GM18868 (cell line): ENCODE data around the gene SBNO2.
"Not testable (repeated sequence)": the region's sequence is repeated elsewhere in the genome, so short reads cannot be mapped to it uniquely, and the experiment has no call there.

Experiments
- ATAC-seq: cut with Tn5 transposase; IDR thresholded peaks from one replicate; pipeline ENCODE4 v1.9.1; 2021; ENCODE audit warnings: mild to moderate bottlenecking, moderate library complexity; ENCODE audit not compliant: unreplicated experiment

Gene SBNO2

GRCh38 chr19:1139126-1139525 is 34.9 kb downstream of the SBNO2 start:
- no peak for ATAC-seq

- ATAC-seq, result no peak
Measured at GRCh38 chr19:1138121-1138520, 35.9 kb downstream of the SBNO2 start.

GRCh38 chr19:1136621-1137317 is 37.3 kb downstream of the SBNO2 start:
- no peak for ATAC-seq

DNA sequence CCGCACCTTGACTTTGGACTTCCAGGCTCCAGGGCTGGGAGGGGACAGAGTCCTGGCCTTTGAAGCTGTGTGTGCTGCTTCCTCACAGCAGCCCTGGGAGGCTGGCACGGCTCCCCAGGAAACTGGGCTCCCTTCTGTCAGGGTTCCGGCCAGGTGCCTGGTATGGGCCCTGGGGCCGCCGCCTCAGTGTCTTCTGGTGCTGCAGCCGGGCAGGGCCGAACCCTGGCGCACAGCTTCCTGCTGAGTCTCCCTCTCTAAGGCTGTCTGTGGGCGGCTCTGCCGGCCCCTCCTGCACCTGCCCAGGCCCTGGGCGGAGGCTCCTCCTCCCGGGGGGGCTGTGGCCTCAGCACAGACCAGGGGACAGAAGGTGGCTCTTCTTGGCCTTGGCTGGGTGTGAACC is 37.9 kb downstream of the SBNO2 start:
- no peak for ATAC-seq

GRCh38 chr19:1135454-1135853 is 38.6 kb downstream of the SBNO2 start:
- no peak for ATAC-seq

DNA sequence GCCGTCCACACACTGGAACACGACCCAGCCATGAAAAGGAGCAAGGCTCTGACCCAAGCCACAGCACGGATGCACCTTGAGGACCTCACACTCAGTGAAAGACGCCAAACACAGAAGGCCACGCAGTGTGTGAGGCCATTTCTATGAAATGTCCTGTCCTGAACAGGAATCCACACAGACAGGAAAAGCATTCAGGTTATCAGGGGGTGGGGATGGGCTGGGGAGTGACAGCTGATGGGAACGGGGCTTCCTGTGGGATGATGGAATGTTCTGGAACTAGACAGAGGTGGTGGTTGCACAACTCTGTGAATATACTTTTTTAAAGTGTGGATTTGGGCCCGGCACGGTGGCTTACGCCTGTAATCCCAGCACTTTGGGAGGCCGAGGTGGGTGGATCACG is 39.6 kb downstream of the SBNO2 start:
- no peak for ATAC-seq

DNA sequence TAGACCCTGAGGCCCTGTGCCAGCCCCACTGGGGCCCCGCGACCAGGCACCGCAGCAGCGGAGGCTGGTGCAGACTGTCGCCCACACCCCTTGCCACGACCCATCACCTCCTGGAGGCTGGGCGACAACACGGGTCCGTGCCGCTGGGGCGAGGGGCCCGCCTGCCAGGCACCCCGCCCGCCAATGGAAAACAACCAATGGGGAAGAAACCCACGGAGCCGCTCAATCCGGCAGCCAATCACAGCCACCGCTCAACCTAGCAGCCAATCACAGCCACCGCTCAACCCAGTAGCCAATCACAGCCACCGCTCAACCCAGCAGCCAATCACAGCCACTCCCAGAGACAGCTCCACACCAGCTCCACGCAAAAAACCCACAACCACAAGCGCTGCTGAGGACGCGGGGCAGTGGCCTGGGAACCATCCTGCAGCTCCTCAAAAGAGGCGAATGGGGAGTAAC is 40.6 kb downstream of the SBNO2 start:
- no peak for ATAC-seq

DNA sequence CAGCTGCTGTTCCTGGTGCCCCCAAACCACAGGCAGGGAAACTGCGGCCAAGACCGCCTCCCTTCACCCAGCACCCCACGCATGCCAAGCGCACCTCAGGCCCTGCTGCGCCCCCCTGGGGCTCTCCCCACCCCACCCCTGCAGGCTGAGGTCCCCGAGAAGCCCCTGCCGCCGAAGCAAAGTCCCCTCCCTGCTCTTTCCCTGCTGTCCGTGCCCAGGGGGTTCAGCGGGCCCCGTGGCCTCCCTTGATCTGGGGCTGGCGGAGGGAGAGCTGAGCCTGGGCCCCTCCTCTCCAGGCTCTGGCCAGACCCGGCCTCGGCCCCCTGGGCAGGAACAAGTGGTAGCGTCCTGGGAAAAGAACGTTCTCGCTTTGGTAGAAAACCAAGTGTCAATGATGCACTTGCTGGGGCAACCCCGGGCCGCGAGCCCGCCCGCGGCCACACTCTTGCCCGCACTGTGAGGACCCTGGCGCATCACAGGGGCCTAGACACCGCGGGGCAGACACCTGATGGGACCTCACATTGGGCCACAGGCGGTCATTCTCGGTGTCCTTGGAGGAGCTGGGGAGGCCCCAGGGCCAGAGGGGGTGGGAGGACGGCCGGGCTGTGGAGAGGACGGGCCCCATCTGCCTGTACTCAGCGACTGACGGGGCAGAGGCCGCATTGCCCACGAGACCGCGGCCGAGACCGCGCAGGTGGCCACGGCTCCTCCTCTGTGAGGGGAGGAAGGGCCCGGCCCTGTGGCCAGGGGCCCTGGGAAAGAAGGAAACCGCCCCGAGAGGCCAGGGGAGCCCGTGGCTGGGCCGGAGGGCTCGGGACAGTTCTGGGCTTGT is 41.3 kb downstream of the SBNO2 start:
- ATAC-seq, result peak; percentile 9

- peak; percentile 55 for ATAC-seq
Measured at GRCh38 chr19:1131718-1132551, 42.1 kb downstream of the SBNO2 start.

DNA sequence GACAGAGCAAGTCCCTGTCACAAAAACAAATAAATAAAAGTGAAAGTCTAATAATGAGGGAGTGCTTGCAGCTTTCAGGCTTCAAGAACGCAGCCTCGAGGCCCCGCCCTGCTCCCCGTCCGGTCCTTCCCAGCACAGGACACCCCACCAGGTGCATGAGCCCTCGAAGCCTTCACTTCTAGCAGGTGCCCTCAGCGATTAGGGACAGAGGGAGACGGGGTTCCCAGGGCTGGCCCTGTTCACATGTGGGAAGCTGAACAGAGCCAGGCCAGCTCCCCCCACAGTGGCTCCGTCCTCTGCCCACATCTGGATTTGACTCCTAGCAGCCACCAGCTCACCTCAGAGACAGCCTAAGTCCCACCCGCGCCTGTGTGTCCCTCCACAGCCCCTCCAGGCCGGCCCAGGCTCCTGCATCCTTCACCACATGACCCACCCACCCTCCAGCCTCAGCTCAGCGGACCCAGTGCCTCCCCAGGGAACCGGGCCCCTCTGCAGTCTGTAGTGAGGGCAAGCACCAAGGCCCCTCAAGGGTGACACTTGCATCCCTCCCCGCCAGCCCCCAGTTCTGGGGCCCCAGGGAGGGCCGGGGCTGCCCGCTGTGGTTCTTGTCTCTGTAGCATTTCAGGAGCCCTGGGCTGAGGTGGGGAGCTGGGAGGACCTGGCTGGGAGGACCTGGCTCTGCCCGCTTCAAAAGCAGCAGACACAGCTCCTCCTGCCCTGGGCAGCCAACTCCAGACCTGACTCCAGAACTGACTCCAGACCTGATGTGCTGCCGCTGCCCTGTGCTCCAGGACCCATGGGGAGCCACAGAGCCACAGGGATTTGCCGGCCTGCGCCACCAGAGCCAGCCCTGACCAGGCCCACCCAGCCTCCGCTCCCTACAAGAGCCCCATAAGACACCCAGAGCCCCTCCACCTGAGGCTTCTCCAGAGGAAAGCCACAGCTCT is 43.0 kb downstream of the SBNO2 start:
- no peak for ATAC-seq

DNA sequence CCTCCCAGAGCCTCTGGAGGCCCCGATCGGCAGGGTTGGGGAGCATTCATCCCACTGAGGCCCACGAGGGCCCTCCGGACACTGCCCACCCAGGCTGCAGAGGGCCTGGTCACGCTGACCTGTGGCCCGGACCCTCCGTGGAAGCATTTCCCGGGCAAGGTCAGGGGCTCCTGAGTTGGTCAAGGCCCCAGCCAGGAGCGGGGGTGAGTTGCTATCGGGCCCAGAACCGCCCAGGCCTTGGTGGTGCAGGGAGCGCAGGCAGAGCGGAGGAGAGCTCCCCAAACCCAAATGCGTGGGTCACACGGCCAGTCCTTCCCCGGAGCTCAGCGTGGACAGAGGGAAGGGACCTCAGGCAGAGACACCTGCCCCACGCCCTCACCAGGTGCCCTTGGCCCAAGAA is 44.5 kb downstream of the SBNO2 start:
- ATAC-seq, result no peak

GRCh38 chr19:1129084-1129483 is 45.0 kb downstream of the SBNO2 start:
- not testable (repeated sequence) for ATAC-seq

DNA sequence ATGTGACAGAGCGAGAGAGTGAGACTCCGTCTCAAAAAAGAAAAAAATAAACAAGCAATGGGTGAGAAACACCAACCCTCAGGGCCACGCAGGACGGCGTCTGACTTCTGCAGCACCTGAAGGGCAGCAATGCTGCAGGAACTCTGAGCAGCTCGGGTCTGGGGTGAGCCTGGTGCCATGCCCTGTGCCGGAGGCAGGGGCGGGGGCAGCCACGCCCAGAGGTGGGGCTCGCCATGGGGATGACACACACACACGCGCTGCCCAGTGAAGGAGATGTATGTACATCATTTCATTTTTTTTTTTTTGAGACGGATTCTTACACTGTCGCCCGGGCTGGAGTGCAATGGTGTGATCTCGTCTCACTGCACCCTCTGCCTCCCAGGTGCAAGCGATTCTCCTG is 46.0 kb downstream of the SBNO2 start:
- no peak for ATAC-seq

- ATAC-seq, result no peak
Measured at GRCh38 chr19:1126984-1127760, 46.9 kb downstream of the SBNO2 start.

- no peak for ATAC-seq
Measured at GRCh38 chr19:1125601-1126467, 48.2 kb downstream of the SBNO2 start.

- ATAC-seq, result no peak
Measured at GRCh38 chr19:1123885-1124677, 50.0 kb downstream of the SBNO2 start.

DNA sequence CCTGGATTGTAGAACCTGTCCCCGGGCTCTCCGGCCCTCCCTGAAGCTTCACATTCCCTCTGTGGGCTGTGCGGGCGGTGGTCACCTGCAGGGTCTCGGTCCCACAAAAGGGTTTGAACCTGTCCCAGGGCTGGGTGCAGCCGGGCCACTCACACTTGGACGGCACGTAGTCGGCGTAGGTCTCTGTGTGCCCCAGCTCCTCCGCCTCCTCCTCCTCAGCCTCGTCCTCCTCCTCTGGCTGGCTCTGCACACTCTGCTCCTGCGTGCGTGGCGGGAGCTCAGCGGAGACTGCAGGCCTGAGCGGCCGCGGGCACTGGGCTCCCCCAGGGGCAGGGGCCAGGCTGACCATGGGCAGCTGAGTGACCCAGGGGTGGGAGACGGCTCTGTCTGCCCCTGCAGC is 50.7 kb downstream of the SBNO2 start:
- ATAC-seq, result no peak

GRCh38 chr19:1122972-1123363 is 51.1 kb downstream of the SBNO2 start:
- no peak for ATAC-seq
